ENCODE data around the gene MUC15.

MUC15 gene

DNA sequence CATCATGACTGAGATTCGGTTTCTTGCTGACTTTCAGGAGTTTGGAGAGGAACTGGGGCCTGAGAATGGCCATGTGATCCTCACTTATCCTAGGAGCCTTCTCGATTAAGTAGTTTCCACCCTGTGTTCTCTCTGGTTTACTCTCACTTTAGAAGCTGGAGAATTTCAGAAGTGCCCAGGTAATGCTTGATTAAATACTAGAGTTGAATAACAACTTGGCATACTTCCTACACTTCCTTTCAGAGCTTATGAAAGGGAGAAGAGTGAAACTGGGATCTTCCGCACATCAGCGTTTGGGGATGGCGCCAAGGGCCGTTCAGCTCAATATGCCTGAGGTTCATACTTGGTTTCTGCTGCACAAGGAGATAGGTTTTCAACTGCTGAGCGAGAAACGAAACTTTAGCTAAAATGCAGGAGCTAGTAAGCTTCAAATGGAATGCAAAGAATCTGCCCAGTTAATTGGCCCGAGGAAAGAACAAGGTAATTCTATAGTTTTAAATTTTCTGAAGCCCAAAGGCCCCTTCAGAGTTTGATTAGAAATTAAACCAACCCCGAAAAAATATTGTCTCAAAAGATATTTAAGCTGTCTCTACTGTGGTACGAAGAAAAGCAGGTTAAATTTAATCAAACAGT lies 823 bp upstream of the MUC15 start:
- no peak for DNase-seq

DNA sequence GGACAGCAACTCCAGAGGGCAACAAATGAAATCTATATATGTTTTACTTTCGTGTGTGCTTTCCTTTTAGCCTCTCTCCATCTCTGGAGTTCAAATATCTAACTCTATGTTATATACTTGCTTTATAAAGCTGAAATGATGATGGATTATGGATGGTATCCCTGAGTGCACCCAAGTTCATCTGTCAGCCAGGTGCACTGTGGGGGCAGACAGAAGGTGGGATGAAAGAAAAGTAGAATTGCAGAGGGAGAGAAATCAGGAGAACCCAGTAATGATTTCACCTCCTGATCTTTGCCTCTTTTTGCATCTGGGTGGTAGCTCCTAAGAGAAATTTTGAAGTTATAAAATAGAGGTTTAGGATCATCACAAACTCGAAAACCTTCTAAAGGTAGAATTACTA lies 2.4 kb downstream of the MUC15 start:
- no peak for DNase-seq

DNA sequence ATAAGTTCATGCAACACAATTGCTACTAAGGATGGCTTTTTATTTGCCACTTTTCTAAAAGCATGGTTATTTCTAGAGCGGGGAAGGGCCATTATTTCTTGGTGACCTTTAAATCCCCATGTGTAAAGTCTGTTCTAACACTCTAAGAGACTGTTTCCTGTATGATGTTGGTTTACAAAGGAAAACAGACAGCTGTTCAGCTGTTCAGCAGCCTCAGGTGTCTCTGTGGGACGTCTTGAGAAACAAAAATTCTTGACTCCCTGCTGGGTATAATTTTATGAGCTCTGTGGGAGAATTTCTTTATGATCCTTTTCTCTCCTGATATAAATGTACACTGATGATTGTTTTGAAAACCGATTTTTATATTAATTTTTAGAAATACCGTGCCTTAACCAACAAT lies 13.9 kb downstream of the MUC15 start:
- DNase-seq, result no peak

DNA sequence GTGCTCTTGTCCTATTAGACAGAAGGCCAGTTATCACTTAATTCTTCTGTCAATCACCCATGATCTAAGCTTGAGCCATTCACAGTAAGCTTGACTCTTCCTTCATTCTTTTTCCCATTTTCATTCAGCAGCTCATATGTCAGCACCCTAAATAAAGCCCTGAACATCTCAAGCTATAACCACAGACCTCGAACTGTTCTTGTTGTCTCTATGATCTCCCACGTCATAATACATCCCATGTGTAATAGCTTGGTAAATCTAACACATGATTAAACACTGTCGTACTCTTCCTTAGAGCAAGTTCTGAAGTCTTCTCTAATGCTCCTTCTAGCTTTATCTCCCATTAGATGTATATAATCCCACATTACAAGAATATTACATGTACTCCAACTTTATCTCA lies 14.4 kb downstream of the MUC15 start:
- no peak for DNase-seq

DNA sequence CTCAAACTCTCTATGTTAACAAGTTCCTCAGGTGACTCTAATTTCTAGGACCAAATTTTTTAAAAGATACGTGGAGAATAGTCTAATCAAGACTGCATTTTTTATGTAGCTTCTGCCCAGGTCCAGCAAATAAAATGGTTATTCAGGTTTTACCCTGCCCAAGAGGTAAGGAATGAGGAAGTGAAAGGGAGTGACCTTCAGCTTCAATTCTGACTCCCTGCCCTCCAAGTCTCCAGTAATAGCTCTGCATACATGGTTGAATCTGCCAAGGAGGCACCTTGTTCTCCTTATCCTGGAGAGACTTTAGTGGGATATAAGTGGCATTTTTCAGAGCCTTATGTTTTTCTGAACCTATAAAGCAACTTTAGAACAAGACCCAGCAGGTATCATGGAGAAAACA lies 15.5 kb downstream of the MUC15 start:
- DNase-seq, result no peak

DNA sequence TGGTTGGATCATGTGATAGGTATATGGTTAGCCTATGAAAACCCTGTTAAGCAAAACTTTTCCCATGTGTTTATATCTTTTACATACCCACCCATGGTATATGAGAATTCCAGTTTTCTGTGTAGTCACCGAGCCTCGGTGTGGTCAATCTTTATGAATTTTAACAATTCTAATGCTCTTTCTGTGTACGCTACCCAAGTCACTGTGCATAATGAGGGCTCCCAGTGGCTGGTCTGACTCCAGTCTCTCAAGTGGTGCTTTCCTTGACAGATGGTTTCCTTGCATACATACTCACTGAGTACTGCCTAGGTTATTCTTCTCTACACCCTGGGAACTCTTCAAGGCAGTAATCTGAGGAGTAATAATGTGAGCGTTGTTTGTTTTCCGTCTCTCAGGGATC lies 17.6 kb downstream of the MUC15 start:
- DNase-seq, result no peak

DNA sequence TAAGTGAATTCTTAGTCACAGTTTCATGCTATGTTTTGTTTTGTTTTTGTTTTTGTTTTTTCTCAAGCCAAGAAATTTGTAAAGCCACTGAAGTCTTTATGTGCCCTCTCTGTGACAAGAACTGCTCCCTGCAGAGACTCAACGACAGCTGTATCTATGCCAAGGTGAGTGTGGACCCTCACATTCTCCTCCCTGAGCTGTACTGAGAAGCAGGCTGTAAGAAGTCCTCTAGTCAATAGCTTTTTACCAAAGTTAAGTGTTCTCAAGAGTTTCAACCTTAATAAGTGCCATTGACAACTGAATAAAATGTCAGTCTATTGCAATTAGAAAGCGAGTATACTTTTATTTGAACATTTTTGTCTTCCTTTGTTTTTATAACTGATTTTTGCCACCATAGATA lies 18.9 kb downstream of the MUC15 start:
- no peak for DNase-seq

DNA sequence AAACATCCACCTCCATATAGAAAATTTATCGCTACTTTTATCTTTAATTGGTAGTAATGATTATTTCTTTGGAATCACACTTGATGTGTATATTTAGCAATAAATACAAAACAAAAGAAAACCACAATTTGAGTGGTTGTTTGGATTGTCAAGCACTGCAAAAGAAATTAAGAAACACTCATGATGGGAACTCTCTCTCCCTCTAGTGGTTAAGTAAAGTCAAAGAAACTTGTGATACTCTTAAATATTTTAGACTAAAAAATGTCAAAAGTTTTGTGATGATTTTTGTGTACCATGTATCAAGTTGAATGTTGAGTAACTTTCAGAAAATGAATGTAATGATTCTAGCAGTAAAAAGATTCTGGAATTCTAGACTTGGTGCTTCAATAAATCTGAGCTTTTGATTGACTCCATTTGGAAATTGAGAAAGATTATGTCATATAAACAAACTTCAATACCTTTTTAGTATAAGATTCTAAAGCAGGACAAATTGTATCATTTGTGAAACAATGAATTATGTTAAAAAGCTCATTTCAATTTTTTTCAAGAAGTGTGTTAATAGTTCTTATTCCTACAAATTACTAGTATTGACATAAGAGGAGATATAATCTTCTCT lies 20.8 kb downstream of the MUC15 start:
- no peak for DNase-seq

DNA sequence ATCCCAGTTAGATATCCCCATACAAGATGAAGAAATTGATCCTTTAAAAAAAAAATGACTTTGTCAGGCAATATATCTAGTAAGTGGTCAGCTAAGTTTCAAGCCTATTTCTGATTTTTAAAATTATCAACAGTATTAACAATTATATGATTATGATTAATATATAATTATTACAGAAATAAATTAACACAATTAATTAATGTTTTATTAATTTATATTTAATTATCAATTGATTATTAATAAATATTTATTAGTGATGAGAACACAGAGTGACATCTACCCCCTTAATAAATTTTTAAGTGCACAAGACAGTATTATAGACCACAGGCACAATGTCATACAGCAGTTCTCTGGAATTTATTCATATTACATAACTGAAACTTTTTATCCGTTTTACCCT lies 22.0 kb downstream of the MUC15 start:
- no peak for DNase-seq

DNA sequence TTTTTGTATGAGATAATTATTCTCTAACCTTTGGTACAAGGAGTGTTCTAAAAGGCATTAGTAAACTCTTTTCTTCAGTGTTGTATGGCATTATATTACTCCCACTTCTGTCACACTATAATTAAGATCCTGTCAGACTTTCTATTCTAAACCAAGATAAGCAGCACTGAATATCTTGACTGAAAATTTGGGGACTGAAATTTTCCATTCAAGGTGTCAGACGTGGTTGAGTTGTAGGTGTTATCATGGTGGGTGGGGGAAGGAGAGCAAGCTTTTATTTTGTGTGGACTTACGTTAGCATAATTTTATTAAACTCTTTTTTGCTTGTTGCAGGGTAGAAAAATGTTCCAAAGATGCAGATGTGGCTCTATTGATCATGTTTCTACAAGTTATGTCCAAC lies 22.9 kb downstream of the MUC15 start:
- DNase-seq, result no peak

DNA sequence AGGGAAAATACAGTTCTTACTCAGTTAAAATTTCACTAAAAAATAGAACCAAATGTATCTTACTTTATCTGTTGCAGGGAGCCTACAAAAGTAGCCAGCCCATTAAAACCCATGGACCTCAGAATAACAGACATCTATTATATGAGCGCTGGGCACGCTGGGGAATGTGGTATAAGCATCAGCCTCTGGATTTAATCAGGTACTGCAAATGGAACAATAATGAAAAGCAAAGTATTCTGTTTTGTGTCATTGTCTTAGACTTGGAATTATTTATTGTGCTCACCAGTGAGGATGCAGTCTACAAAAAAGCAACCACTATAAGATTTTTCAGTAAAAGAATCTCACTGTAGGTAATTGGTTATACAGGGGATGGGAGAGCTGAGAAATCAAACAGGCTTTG lies 30.2 kb downstream of the MUC15 start:
- DNase-seq, result no peak

DNA sequence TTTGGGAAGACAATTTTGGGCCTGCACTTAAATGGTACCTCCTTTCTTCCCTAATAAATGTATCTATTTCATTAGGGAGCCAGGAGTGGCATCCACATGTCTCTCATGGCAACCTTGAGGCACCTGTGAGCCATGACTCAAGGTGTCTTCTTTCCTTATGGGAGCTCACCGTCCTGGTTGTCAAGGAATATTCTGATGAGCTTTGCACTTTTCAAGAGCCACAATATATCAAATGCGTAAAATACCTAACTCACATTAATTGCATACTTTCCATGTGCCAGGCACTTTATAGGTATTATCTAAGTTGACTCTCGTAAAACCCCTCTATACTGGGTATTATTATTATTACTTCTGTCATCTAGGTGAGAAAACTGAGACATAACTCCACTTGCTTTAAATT lies 32.5 kb downstream of the MUC15 start:
- no peak for DNase-seq

DNA sequence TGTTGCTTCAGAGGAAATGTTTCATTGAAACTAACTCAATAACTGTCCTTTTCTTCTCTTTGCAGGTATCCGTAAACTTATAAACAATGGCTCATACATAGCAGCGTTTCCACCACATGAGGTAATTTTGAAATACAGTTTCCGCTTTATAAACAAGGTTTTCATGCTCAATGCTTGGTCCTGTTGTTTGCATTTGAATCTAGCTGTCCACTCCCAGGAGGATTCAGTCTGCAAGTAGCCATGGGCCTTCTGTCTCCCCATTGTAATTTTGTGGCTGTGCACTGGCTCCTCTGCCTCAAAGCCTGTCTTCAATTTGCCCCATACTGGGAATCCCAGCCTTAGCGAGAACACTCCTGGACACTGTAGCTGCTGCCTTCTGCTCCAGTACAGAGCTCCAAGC lies 34.7 kb downstream of the MUC15 start:
- DNase-seq, result no peak

DNA sequence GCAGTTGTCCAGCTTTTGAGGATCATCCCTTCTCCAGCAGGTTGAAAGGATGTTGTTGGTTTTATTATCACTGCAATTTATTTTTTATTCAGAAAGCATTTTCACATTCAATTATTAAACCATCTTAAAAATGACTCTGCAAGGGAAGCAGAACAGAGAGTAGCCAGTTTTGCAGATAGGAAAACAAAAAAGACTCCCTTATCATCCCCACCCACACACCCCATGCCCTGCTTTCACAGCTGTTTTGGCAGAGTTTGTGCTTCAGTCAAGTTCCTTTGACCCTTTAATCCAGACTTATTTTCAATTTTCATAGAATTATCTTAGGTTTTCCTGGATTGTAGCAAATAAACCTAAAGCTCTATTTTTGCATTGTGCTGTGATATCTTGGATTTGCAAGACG lies 44.4 kb downstream of the MUC15 start:
- no peak for DNase-seq

DNA sequence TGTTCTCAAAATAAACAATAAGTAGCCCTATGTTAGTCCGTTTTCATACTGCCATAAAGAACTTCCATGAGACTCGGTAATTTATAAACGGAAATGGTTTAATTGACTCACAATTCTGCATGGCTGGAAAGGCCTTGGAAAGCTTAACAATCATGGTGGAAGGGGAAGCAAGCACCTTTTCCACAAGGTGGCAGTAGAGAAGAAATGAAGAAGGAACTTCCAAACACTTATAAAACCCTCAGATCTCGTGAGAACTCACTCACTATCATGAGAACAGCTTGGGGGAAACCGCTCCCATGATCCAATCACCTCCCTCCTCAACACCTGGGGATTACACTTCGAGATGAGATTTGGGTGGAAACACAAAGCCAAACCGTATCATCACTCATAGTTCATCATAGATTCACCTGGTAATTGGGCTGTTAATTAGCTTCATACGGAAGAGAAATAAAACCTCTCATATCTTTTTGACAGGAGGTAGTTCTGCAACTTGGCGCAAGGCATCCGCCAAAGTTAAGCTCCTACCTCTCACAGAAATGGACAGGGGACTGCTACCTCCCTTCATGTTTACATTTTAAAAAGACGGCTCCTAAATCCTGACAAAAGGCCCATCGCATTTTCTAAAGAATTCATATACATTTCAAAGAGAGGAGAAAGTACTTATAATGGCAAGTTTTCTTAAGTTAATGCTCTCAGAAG lies 49.0 kb downstream of the MUC15 start:
- DNase-seq, result no peak

DNA sequence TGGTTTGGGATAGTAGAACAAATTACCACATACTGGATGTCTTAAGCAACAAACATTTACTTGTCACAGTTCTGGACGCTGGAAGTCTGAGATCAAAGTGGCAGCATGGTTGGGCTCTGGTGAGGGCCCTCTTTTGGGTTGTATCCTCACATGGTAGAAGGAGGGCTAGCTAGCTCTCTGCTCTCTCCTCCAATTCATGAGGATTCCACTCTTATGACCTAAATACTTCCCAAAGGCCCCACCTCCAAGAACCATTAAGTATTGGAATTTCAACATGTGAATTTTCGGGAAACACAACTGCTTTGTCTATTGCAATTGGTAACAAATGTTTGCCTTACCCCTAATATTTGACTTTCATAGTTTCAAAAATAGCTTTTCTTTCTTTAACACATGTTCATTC lies 52.6 kb downstream of the MUC15 start:
- DNase-seq, result no peak

DNA sequence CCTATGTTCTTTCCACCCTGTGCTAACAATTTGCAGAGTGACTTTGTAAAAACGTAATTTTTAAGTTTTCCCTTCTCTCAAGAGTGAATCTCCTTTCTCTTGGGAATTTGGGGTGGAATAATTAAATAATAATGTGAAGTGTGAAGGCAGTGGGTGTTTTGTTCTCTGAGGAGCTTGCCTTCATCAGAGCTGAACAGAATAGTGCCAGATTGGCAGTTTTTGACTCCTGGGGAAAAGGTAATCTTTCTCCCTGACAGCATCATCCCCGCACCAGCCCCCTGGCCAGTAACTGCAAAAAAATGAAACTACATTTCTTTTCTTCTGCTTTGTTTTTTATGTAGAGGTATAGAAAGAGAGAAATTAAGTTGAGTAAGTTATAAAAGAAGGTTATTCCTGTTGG lies 59.9 kb downstream of the MUC15 start:
- DNase-seq, result no peak

DNA sequence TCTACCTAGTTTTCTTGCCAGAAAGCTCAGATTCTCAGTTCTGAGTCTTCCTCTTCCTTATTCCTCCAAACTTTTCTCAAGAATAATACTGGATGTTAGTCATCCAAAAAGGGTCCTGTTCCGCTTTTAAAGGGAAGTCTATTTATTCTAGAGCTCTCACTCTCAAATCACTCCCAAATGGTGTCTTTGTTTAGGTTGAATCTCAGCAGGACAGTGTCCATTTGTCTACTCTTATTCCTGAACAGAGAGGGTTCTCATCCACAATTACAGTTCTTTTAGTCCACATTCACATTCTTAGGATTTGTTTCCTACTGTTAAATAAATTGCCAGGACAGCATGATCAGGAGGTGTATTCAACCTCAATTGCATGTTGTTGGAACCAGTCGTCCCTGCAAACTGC lies 61.3 kb downstream of the MUC15 start:
- no peak for DNase-seq

DNA sequence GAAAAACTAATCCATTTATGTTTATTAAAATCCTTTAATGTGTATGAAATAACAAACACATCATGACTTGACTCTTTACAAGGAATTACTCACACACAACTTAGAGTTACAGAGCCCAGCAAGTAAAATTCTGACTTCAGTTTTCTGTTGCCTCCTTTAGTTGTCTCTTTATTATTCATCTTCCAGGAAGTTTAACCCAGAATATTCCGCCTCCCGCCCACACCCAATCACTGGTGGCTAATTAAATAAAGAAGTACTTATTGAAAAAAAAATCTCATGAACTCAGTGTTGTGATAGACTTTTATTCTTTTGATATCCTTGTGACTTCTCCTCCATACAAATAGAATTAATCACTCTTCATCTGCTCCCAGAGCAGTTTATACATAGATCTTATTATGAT lies 61.9 kb downstream of the MUC15 start:
- no peak for DNase-seq
